DND-41 (cell line): Measurements from ENCODE around the gene CSNK1A1L.

Source experiments
- ATAC-seq: fragments of 200-7000 bp; cut with Tn5 transposase; 3 replicates; pipeline ENCODE4 v1.9.1; 2021; ENCODE audit warnings: low read depth; ENCODE audit not compliant: insufficient read depth
- DNase-seq: peaks from one replicate; pipeline ENCODE4 v3.0.0-alpha.2; 2020
- H2AFZ ChIP-seq: 2 replicates; pipeline ENCODE4 v1.6.0; 2012; ENCODE audit warnings: low read depth, low read length
- H3K27ac ChIP-seq: 2 replicates; pipeline ENCODE4 v1.5.1; 2012; ENCODE audit warnings: low read length, inconsistent platforms
- H3K27me3 ChIP-seq: fragments of 200-600 bp; sonication (generic); 2 replicates; pipeline ENCODE4 v1.6.0; 2012; ENCODE audit warnings: low read length, mild to moderate bottlenecking, inconsistent platforms; ENCODE audit not compliant: insufficient read depth, poor library complexity
- H3K36me3 ChIP-seq: 2 replicates; pipeline ENCODE4 v1.5.1; 2012; ENCODE audit warnings: low read length, inconsistent platforms; ENCODE audit not compliant: insufficient read depth
- H3K4me1 ChIP-seq: 2 replicates; pipeline ENCODE4 v1.5.1; 2012; ENCODE audit warnings: mild to moderate bottlenecking, low read length; ENCODE audit not compliant: insufficient read depth
- H3K4me2 ChIP-seq: 2 replicates; pipeline ENCODE4 v1.6.0; 2012; ENCODE audit warnings: mild to moderate bottlenecking, moderate library complexity, low read length, inconsistent platforms; ENCODE audit not compliant: insufficient read depth
- H3K4me3 ChIP-seq, 2 experiments: fragments of 200-600 bp in 1 of 2; shearing (Covaris generic) in 1 of 2; 2 replicates each; pipeline ENCODE4 v1.5.1; 2012 to 2016; ENCODE audit warnings: inconsistent platforms in 2 of 2, low read length in 2 of 2, mild to moderate bottlenecking in 2 of 2, low read depth in 1 of 2, moderate library complexity in 1 of 2
- H3K79me2 ChIP-seq: 2 replicates; pipeline ENCODE4 v1.6.0; 2012; ENCODE audit warnings: low read length, inconsistent platforms; ENCODE audit not compliant: insufficient read depth
- H3K9ac ChIP-seq: 2 replicates; pipeline ENCODE4 v1.6.0; 2012; ENCODE audit warnings: low read depth, mild to moderate bottlenecking, inconsistent platforms, low read length, moderate library complexity
- H3K9me3 ChIP-seq: 2 replicates; pipeline ENCODE4 v1.5.1; 2012; ENCODE audit warnings: low read length, moderate library complexity, mild to moderate bottlenecking, inconsistent platforms; ENCODE audit not compliant: insufficient read depth, severe bottlenecking
- H4K20me1 ChIP-seq: 2 replicates; pipeline ENCODE4 v1.6.0; 2012; ENCODE audit warnings: low read length; ENCODE audit not compliant: insufficient read depth
- EZH2 ChIP-seq: IDR thresholded peaks from 3 replicates; pipeline ENCODE4 v1.6.1; 2012; ENCODE audit warnings: borderline replicate concordance, low read depth, mild to moderate bottlenecking, moderate library complexity, low read length, inconsistent platforms; ENCODE audit not compliant: severe bottlenecking
- TF ChIP-seq, protein P1 (sequence below): IDR thresholded peaks from 2 replicates; pipeline ENCODE4 v1.5.1; 2012; ENCODE audit warnings: borderline replicate concordance, low read length, moderate library complexity, mild to moderate bottlenecking; ENCODE audit not compliant: poor library complexity, severe bottlenecking; ENCODE audit errors: extremely low read depth

The CSNK1A1L gene

DNA sequence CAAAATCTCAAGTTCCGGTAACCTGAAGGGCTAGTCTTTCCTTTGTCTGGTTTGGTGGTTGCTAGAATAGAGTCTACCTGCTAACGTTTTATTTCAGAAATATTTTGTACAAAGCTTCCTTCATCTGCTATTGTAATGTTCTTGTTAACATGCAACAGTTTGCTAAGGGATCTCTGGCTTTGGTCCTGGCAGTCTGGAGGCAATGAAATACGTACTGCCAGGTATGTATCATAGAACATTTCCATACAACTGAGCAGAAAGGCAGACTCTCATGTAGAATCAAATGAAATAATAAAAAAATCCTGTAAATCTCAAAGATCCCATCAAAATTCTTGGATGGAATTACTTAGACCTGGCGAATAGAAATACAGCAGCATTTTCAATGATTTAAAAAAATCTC is 8.8 kb upstream of the CSNK1A1L start:
- H3K4me2 ChIP-seq, result no peak overlapping the region
- H3K4me3 ChIP-seq, result no peak overlapping the region
- H3K9ac ChIP-seq, result no peak overlapping the region
- no peaks in the 10 kb centered on the region for H3K9me3 ChIP-seq
- no peaks in the 10 kb centered on the region for H3K4me1 ChIP-seq
- DNase-seq (no peak), ATAC-seq (no peak)
- TF ChIP-seq, protein P1, sequence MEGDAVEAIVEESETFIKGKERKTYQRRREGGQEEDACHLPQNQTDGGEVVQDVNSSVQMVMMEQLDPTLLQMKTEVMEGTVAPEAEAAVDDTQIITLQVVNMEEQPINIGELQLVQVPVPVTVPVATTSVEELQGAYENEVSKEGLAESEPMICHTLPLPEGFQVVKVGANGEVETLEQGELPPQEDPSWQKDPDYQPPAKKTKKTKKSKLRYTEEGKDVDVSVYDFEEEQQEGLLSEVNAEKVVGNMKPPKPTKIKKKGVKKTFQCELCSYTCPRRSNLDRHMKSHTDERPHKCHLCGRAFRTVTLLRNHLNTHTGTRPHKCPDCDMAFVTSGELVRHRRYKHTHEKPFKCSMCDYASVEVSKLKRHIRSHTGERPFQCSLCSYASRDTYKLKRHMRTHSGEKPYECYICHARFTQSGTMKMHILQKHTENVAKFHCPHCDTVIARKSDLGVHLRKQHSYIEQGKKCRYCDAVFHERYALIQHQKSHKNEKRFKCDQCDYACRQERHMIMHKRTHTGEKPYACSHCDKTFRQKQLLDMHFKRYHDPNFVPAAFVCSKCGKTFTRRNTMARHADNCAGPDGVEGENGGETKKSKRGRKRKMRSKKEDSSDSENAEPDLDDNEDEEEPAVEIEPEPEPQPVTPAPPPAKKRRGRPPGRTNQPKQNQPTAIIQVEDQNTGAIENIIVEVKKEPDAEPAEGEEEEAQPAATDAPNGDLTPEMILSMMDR, result no peak
- no peak for TF ChIP-seq EZH2
- no peak overlapping the region for H3K27ac ChIP-seq
- no peaks in the 10 kb centered on the region for H3K36me3 ChIP-seq
- peaks cover 4% of the 10 kb centered on the region for H3K27me3 ChIP-seq
- no peaks in the 10 kb centered on the region for H3K79me2 ChIP-seq
- no peaks in the 10 kb centered on the region for H4K20me1 ChIP-seq
- no peak overlapping the region for H2AFZ ChIP-seq

DNA sequence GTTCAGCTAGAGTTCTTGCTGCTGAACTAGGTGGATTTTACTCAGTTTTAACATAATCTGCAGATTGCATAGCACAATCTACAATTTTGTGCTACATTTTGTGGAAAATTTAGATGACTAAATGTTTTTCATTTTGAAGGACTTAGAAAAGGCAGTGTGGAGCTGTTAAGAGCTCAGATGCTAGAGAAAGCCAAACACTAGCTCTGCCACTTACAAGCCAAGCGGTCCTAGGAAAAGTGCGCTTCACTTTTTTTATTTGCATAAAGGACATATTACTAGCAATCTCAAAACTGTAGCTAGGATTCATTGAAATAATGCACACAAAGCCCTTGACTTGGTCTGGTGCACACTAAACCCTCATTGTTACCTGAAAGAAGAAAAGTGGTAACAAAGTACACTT is 8.1 kb upstream of the CSNK1A1L start:
- Histone ChIP-seq H3K79me2 (no peaks in the 10 kb centered on the region), H3K4me1 (no peaks in the 10 kb centered on the region), H3K9ac (no peak overlapping the region), H3K4me3 (no peak overlapping the region), H3K27me3 (peaks cover 4% of the 10 kb centered on the region), H3K9me3 (no peaks in the 10 kb centered on the region), H2AFZ (no peak overlapping the region), H3K27ac (no peak overlapping the region), H3K4me2 (no peak overlapping the region), H4K20me1 (no peaks in the 10 kb centered on the region), H3K36me3 (no peaks in the 10 kb centered on the region)
- ATAC-seq (no peak), DNase-seq (no peak)
- TF ChIP-seq, protein P1, result no peak
- no peak for TF ChIP-seq EZH2

DNA sequence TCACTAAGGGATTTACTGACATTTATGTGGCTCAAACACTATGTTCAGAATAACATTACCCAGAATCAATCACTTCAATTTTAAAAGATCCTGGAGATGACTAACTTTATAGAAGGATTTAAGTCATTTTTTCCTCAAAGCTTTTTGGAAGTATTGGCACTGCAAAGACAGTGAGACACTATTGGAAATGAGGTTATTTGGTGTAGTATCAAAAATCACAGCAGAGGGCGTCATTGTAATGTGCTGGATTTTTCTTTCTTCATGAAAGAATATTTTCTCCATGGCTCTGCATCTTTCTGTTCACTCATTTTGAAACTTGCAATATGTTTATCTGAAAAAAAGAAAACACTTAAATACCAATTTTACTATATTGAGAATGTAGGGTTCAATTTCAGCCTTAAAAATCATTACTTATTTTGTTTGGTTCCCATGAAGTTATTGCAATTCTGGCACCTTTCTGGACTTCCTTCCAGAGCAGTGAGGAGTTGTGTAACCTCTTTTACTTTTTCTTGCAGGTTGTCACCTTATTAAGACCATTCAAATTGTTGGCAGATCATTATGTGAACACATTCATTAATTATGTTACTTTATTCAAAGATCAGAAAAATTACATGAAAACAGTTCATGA is 3.7 kb upstream of the CSNK1A1L start:
- no peaks in the 10 kb centered on the region for H3K9me3 ChIP-seq
- no peaks in the 10 kb centered on the region for H3K79me2 ChIP-seq
- no peak for DNase-seq
- H3K9ac ChIP-seq, result no peak overlapping the region
- no peak overlapping the region for H3K4me3 ChIP-seq
- no peaks in the 10 kb centered on the region for H3K36me3 ChIP-seq
- H3K4me2 ChIP-seq, result no peak overlapping the region
- no peak overlapping the region for H3K27ac ChIP-seq
- TF ChIP-seq, protein P1, result peak; percentile 59
- no peak for TF ChIP-seq EZH2
- H2AFZ ChIP-seq, result no peak overlapping the region
- peaks cover 4% of the 10 kb centered on the region for H3K27me3 ChIP-seq
- ATAC-seq, result no peak
- no peaks in the 10 kb centered on the region for H4K20me1 ChIP-seq
- H3K4me1 ChIP-seq, result no peaks in the 10 kb centered on the region

DNA sequence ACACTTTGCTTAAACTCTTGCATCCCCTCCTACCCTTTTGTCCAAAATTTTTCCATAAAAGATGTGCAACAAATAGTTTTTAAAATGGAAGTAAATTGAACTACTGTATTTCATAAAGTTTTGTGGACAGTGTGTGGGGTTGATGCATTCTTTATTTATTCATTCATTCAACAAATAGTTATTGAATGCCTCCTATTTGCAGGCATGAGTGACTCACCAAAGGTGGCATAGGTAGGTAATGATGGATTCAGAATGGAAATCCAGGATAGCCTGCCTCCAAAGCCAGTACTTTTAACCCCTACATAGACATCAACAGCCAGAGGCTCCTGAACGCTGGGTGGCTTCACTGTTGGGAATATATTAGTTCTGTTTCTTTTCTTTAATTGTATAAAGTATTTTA is 2.4 kb upstream of the CSNK1A1L start:
- Histone ChIP-seq H3K4me1 (no peaks in the 10 kb centered on the region), H3K27me3 (peaks cover 4% of the 10 kb centered on the region), H2AFZ (no peak overlapping the region), H3K9me3 (no peaks in the 10 kb centered on the region), H3K4me2 (no peak overlapping the region), H3K79me2 (no peaks in the 10 kb centered on the region), H3K9ac (no peak overlapping the region), H3K36me3 (no peaks in the 10 kb centered on the region), H4K20me1 (no peaks in the 10 kb centered on the region), H3K4me3 (no peak overlapping the region), H3K27ac (no peak overlapping the region)
- TF ChIP-seq, protein P1, result no peak
- TF ChIP-seq EZH2, result no peak
- DNase-seq (no peak), ATAC-seq (no peak)
